Endothelial cell of umbilical vein (primary cell): ENCODE measurements around the gene TTC13. TPM values are rescaled to one million over a fixed set of nuclear protein-coding genes. Genes with fewer than 3 reads are reported as not detected.

Experiments
- BruUV-seq: library from RNA; stranded (reverse); fragments of 400-500 nt; replicated peaks from 2 replicates; lab custom pipeline; 2021; lab: Mats Ljungman, UMichigan
- CTCF ChIA-PET: fragments of 300-600, 350-600 bp; sonication (Branson Sonifier 250); formaldehyde crosslinking; loops from one replicate; lab custom pipeline; 2021; ENCODE audit warnings: antibody characterized with exemption, inconsistent platforms; lab: Charles Lee
- POLR2A ChIA-PET: fragments of 300-600, 350-600 bp; sonication (Branson Sonifier 250); formaldehyde crosslinking; loops from one replicate; lab custom pipeline; 2021; ENCODE audit warnings: antibody characterized with exemption, inconsistent platforms; lab: Charles Lee
- DNase-seq: peaks from one replicate; pipeline ENCODE4 v3.0.0-alpha.2; 2011; ENCODE audit warnings: low read depth, low spot score
- FAIRE-seq: peaks from 2 replicates; lab custom pipeline; 2011; peaks lifted over from hg19 to GRCh38; lab: Jason Lieb, UNC
- H2AFZ ChIP-seq: 2 replicates; pipeline ENCODE4 v1.6.0; 2012; ENCODE audit warnings: low read depth, low read length, control low read depth, inconsistent platforms
- H3K27ac ChIP-seq: 2 replicates; pipeline ENCODE4 v1.5.1; 2011; ENCODE audit warnings: low read depth, mild to moderate bottlenecking, control low read depth, low read length, moderate library complexity; ENCODE audit not compliant: insufficient read depth
- H3K27me3 ChIP-seq, 2 experiments: 2 replicates each; pipeline versions ENCODE4 v1.6.0 to v1.6.1; 2011; ENCODE audit warnings: low read length in 2 of 2, mixed read lengths in 1 of 2; ENCODE audit not compliant: control insufficient read depth in 2 of 2, insufficient read depth in 2 of 2
- H3K36me3 ChIP-seq, 2 experiments: 2 replicates in 1 of 2; 3 replicates in 1 of 2; pipeline ENCODE4 v1.5.1; 2011; ENCODE audit warnings: low read length in 2 of 2, mild to moderate bottlenecking in 1 of 2, moderate library complexity in 1 of 2; ENCODE audit not compliant: control insufficient read depth in 2 of 2, insufficient read depth in 2 of 2; ENCODE audit errors: extremely low read depth in 1 of 2
- H3K4me1 ChIP-seq: 3 replicates; pipeline ENCODE4 v1.5.1; 2011; ENCODE audit warnings: mild to moderate bottlenecking, low read length; ENCODE audit not compliant: control insufficient read depth, insufficient read depth; ENCODE audit errors: extremely low read depth
- H3K4me2 ChIP-seq: 2 replicates; pipeline ENCODE4 v1.6.1; 2011; ENCODE audit warnings: low read length, control low read depth, mixed read lengths; ENCODE audit not compliant: insufficient read depth
- H3K4me3 ChIP-seq, 3 experiments: fragments of 200-600 bp in 1 of 3; sonication (generic), shearing (Covaris generic) in 1 of 3; replicated peaks in 1 of 3; 2 replicates each; pipeline ENCODE4 v1.5.1; 2011 to 2016; ENCODE audit warnings: control low read depth in 3 of 3, low read length in 3 of 3, mild to moderate bottlenecking in 2 of 3, inconsistent platforms in 1 of 3, low read depth in 1 of 3, moderate library complexity in 1 of 3; ENCODE audit not compliant: insufficient read depth in 1 of 3
- H3K79me2 ChIP-seq: 2 replicates; pipeline ENCODE4 v1.6.0; 2012; ENCODE audit warnings: low read length, inconsistent platforms; ENCODE audit not compliant: control insufficient read depth, insufficient read depth
- H3K9ac ChIP-seq: replicated peaks from 2 replicates; pipeline ENCODE3; 2011; ENCODE audit warnings: low read length, control low read depth; ENCODE audit not compliant: insufficient read depth; ENCODE audit errors: extremely low read depth
- H3K9me1 ChIP-seq: replicated peaks from 3 replicates; pipeline ENCODE4 v1.6.0; 2011; ENCODE audit warnings: mild to moderate bottlenecking, low read length; ENCODE audit not compliant: control insufficient read depth, insufficient read depth; ENCODE audit errors: extremely low read depth
- H3K9me3 ChIP-seq: replicated peaks from 2 replicates; pipeline ENCODE4 v1.5.1; 2012; ENCODE audit warnings: low read length, inconsistent platforms; ENCODE audit not compliant: control insufficient read depth, insufficient read depth
- H4K20me1 ChIP-seq: replicated peaks from 2 replicates; pipeline ENCODE3; 2011; ENCODE audit warnings: mild to moderate bottlenecking, low read length; ENCODE audit not compliant: control insufficient read depth, insufficient read depth; ENCODE audit errors: extremely low read depth
- EZH2 ChIP-seq: IDR thresholded peaks from 2 replicates; pipeline ENCODE4 v1.6.1; 2012; ENCODE audit warnings: borderline replicate concordance, low read depth, mild to moderate bottlenecking, moderate library complexity, low read length, inconsistent platforms; ENCODE audit not compliant: severe bottlenecking
- FOS ChIP-seq: IDR thresholded peaks from 2 replicates; pipeline ENCODE4 v1.6.1; 2011; ENCODE audit warnings: mild to moderate bottlenecking, low read length, moderate library complexity, borderline replicate concordance; ENCODE audit not compliant: insufficient read depth
- GATA2 ChIP-seq: IDR thresholded peaks from 2 replicates; pipeline ENCODE4 v1.7.0; 2011; ENCODE audit warnings: low read depth, mild to moderate bottlenecking, moderate library complexity, mixed read lengths, low read length; ENCODE audit not compliant: insufficient read length, insufficient read depth
- JUN ChIP-seq: IDR thresholded peaks from 2 replicates; pipeline ENCODE4 v1.6.1; 2011; ENCODE audit warnings: borderline replicate concordance, low read depth; ENCODE audit not compliant: insufficient read length, insufficient read depth
- MYC ChIP-seq: IDR thresholded peaks from one replicate; pipeline ENCODE4 v1.6.1; 2011; ENCODE audit warnings: mild to moderate bottlenecking, low read depth, low read length
- POLR2A ChIP-seq: IDR thresholded peaks from 2 replicates; pipeline ENCODE4 v1.6.1; 2012; ENCODE audit warnings: low read depth, mild to moderate bottlenecking, control low read depth, low read length
- POLR2AphosphoS5 ChIP-seq: IDR thresholded peaks from 2 replicates; pipeline ENCODE4 v1.6.1; 2012; ENCODE audit warnings: low read depth, mild to moderate bottlenecking, control low read depth, low read length, moderate library complexity; ENCODE audit not compliant: insufficient read depth
- dilution Hi-C: fragments of 300-500 bp; cut with MboI; formaldehyde crosslinking; loops from one replicate; pipeline ENCODE4 v1.15.0; 2019; ENCODE audit warnings: low sequenced_read_pairs; ENCODE audit not compliant: extremely low pct_ligation_motif_present
- intact Hi-C: fragments of 100-400 bp; cut with micrococcal nuclease; formaldehyde crosslinking; loops from one replicate; pipeline ENCODE4 v1.10.0; 2022
- polyA plus RNA-seq, 4 experiments: library from polyadenylated mRNA; depleted of rRNA in 3 of 4; stranded (reverse) in 3 of 4; unstranded in 1 of 4; fragments of >200 nt; gene quantifications; 2 replicates each; pipeline versions ENCODE4 v1.2.1 to v1.2.3, GENCODE V29; 2011 to 2012; ENCODE audit warnings: missing spikeins in 1 of 4
- total RNA-seq: library from RNA; stranded (reverse); gene quantifications from 2 replicates; pipeline ENCODE4 v1.2.3, GENCODE V29; 2021
- TF ChIP-seq, protein P1 (sequence below), 2 donors: IDR thresholded peaks; 1 replicate in 1 of 2; 2 replicates in 1 of 2; pipeline ENCODE4 v1.5.1; 2011; ENCODE audit warnings: low read length in 2 of 2, mild to moderate bottlenecking in 2 of 2, moderate library complexity in 2 of 2, control low read depth in 1 of 2, inconsistent platforms in 1 of 2, low read depth in 1 of 2; ENCODE audit not compliant: insufficient read depth in 1 of 2; ENCODE audit errors: extremely low read depth in 1 of 2
- TF ChIP-seq, protein P2 (sequence below): IDR thresholded peaks from 2 replicates; pipeline ENCODE4 v1.6.1; 2011; ENCODE audit not compliant: insufficient read depth, insufficient read length

TTC13 gene
- total and polyA plus RNA-seq, 2 donors (not counting 3 experiments of a cell fraction or from before 2014, with no cell fraction given), result 8.8 to 23.9 TPM

DNA sequence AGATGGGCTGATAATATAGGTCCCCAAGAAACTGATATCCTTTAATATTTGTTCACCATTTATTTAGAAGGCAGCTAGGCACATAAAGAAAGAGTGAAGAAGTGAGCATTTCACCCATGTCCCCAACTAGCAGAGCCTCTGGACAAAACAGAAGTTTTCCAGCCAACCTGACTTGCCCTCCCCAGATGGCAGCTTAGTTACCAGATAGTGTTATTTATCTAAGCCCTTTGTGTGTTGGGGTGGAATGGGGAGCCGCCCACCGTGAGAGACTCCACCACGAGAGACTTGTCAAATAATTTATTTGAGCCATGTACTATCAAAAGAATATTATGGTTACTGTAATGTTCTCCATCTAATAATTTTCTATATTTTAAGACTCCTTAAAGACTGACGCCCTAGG lies 55.5 kb downstream of the TTC13 start:
- Histone ChIP-seq H3K4me2 (no peak overlapping the region), H3K9me1 (no peaks in the 10 kb centered on the region), H3K9me3 (no peaks in the 10 kb centered on the region), H3K79me2 (no peaks in the 10 kb centered on the region), H3K36me3 (peaks cover 0 to 18% of the 10 kb centered on the region in 2 experiments), H3K9ac (no peak overlapping the region), H3K4me3 (no peak overlapping the region), H2AFZ (no peak overlapping the region), H3K27me3 (no peaks in the 10 kb centered on the region), H4K20me1 (no peaks in the 10 kb centered on the region), H3K27ac (no peak overlapping the region), H3K4me1 (no peaks in the 10 kb centered on the region)
- CTCF ChIA-PET, result interaction anchor here (0.9 to 3.5 kb wide), 4 partner anchors 50 to 288 kb away, joined by 3 to 14 read pairs (median 6); partner anchors contain the start of genes ARV1 and TTC13
- no TSS peak for BruUV-seq
- dilution Hi-C loops, result no loop called here
- POLR2A ChIA-PET, result no interaction called here
- no peak for TF ChIP-seq FOS
- TF ChIP-seq, protein P1, sequence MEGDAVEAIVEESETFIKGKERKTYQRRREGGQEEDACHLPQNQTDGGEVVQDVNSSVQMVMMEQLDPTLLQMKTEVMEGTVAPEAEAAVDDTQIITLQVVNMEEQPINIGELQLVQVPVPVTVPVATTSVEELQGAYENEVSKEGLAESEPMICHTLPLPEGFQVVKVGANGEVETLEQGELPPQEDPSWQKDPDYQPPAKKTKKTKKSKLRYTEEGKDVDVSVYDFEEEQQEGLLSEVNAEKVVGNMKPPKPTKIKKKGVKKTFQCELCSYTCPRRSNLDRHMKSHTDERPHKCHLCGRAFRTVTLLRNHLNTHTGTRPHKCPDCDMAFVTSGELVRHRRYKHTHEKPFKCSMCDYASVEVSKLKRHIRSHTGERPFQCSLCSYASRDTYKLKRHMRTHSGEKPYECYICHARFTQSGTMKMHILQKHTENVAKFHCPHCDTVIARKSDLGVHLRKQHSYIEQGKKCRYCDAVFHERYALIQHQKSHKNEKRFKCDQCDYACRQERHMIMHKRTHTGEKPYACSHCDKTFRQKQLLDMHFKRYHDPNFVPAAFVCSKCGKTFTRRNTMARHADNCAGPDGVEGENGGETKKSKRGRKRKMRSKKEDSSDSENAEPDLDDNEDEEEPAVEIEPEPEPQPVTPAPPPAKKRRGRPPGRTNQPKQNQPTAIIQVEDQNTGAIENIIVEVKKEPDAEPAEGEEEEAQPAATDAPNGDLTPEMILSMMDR (IDR thresholded peaks at IDR 0.05; ENCODE audit: extremely low read depth in 1 of 2, insufficient read depth in 1 of 2, low read depth in 1 of 2, low read length in 2 of 2), result no peak
- no peak for TF ChIP-seq POLR2A
- TF ChIP-seq EZH2, result no peak
- TF ChIP-seq, protein P2, sequence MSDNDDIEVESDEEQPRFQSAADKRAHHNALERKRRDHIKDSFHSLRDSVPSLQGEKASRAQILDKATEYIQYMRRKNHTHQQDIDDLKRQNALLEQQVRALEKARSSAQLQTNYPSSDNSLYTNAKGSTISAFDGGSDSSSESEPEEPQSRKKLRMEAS, result no peak
- TF ChIP-seq POLR2AphosphoS5, result no peak
- no peak for TF ChIP-seq MYC
- TF ChIP-seq JUN, result no peak
- no peak for TF ChIP-seq GATA2
- intact Hi-C loops, result no loop called here
- FAIRE-seq (no peak), DNase-seq (no peak)
